LoVo (cell line): Measurements from ENCODE around the gene FXYD6.

Experiments used
- DNase-seq: peaks from one replicate; pipeline ENCODE4 v3.0.0-alpha.2; 2016; ENCODE audit warnings: low spot score

The FXYD6 gene

GRCh38 chr11:117884994-117885393, 8.5 kb upstream of the FXYD6 start:
- no peak for DNase-seq

DNA sequence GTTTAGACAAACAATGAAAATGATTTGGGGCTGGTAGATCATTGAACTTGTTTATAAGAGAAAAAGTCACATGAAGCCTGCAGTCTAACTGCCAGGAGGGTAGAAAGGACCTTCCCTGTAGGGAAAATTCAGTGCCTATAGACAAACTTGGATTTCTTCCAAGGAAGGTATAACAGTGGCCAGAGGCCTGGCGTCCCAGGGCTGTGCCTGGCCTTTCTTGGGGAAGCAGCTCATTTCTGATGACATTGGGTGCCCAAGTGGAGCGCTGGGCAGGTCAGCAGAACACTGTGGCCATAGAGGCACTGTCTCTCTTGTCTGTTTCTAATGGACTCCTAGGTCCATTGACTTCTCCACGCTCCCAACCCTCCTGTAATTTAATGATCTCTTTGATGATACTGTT, 6.6 kb upstream of the FXYD6 start:
- no peak for DNase-seq

GRCh38 chr11:117882311-117882905, 6.0 kb upstream of the FXYD6 start:
- DNase-seq = no peak

GRCh38 chr11:117881217-117881616, 4.8 kb upstream of the FXYD6 start:
- no peak for DNase-seq

DNA sequence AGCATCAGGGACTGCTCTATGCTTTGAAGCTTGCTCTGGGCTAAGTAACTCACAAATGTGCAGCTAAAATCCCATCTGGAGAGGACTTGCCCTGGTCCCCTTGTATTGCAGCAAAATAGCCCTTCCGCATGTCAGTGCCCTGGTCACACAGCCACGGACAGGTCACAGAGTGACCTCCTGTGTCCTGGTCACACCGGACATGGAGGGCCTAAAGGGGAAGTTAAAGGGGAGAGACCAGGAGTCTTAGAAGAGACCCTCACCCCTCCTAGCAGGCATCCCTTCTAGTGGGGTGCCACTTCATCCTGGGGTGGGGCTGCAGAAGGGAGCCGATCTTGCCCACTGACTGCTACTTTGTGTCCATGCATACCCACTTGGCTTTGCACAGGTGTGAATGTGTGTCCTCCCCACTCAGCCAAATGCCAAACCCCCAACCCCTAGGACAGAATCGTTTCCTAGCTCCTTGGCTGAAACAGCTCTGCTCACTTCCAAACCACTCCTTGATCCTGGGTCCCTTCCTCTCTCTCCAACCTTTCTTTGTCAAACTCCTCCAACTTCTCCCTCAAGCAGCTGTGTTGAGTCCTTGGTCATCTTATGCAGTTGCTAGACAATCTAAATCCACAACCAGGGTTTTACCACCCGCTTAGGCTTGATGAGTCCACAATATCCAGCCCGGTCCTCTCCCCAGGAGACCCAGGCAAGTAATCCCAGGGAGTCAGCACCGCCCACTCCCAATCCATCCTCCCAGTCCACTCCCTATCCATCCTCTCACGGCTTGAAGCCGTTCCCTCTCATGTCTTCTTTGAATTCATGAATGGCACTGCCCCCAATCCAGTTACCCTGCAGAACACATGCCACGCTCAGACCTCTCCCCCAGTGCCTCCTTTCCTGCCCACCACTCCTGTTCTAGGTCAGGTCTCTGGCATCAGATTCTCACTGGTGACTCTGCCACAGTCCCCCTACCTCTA, 3.3 kb upstream of the FXYD6 start:
- DNase-seq = no peak

- DNase-seq = no peak
Observed at GRCh38 chr11:117878939-117879475, 2.5 kb upstream of the FXYD6 start.

- DNase-seq = no peak
Observed at GRCh38 chr11:117878314-117878938, 2.0 kb upstream of the FXYD6 start.

GRCh38 chr11:117877120-117877784, 794 bp upstream of the FXYD6 start:
- no peak for DNase-seq

DNA sequence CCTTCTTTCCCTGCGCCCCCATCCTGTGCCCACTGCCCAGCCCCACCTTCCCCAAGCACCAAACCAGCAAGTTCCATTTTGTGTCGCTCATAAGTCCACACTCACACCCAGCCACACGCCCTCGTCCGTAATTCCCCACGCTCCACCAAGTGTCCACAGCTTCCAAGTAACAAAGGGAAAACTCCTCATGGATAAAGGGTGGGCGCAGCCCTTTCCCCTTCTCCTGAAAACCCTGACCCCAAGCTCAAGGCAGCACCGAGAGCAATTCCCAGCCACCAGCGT, 458 bp downstream of the FXYD6 start:
- DNase-seq = no peak

DNA sequence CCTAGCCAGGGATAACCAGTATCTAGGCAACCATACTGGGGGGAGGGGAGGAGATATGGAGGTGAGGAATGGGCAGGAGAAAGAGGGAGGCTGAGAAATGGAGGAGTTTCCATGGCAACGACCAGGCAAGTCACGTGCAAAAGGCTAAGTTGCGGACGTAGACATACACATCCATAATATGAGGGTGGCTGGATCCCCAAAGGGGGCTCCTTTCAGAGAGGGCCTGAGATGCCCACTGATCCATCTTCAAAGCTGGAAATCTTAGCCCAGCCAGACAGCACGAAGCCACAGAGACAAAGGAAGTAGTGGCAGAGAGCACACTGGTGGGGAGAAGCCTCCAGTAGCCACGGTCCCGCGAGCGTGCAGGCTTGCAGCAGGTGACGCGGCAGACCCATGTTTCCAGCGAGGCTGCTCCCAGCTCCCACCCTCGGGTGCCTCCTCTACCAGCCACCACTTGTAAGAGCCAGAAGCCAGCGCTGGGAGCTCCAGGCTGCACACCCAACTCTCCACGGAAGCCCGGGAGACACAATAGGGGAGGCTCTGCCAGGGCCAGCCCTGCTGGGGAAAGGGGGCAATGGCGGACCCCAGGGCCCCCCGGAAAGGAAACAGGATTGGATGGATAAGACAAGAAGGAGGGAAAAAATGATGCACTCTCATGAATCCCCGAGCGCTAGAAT, 938 bp downstream of the FXYD6 start:
- no peak for DNase-seq

- DNase-seq = no peak
Observed at GRCh38 chr11:117874910-117875381, 1.5 kb downstream of the FXYD6 start.

DNA sequence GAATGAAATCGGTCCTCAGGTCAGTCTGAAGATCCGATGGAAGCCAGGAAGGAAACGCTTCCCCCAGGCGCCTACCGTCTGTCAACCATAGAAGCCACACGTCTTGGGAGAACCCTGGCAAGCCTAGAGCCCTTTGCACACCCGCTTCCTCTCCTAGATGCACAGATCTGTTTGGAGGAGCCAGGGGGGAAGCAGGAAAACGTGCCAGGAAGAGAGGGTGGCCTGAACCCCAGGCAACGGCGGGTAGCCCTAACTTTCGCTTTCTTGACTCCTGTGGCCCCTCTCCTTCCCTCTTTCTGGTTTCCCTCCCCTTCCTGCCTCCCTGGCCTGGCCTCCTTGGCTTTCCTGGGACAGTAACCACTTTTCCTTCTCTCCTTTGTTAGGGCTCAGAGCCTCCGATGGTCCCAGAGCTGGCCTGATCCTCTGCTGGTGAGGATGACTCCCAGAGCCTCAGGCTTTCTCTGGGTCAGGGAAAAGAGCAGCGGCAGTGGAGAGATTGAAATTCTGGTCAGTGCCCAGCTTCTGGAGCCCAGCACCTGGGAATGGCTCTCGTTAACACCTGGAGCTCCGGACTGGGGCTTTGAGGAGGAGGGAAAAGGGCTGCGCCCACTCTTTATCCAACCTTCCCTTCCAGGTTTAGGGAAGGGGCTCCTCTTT, 2.1 kb downstream of the FXYD6 start:
- no peak for DNase-seq

GRCh38 chr11:117873828-117874125, 2.7 kb downstream of the FXYD6 start:
- DNase-seq = no peak

DNA sequence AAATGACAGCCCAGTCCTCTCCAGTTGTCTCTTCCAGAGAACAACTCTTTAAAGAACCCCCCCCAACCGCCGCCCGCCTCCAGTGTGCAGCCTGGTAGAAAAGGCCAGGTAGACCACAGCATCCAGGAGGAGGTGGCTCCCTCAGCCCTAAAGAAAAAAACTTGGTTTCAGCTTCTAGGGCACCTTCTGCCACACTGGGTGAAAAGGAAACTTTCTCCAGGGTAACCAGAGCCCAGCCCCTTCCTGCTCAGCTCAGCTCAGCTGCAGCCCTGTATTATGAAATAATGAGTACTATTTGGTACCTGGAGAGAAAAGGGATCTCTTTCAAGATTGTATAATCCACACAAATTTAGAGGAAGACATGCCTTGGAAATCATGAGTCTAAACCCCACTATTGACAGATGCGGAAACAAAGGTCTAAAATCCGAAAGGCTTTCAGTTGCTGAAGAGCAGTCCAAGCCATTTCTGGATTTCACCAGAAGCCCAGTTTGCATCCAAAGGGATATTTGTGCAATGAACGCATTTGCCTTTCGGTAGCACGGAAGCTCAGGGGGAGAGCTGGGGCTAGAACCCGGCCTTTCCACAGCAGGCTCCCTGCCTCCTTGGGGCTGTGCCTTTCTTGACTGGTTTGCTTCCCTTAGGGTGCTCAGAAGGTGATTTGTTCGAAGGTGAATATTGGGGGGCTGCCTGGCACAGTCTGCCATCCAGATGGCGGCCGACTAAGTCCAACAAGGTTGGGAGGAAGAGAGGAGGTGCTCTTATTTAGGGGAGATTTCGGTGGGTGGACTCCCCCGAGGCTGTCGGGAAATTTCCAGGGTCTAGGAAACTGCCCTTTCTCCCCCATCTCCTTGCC, 3.3 kb downstream of the FXYD6 start:
- no peak for DNase-seq

DNA sequence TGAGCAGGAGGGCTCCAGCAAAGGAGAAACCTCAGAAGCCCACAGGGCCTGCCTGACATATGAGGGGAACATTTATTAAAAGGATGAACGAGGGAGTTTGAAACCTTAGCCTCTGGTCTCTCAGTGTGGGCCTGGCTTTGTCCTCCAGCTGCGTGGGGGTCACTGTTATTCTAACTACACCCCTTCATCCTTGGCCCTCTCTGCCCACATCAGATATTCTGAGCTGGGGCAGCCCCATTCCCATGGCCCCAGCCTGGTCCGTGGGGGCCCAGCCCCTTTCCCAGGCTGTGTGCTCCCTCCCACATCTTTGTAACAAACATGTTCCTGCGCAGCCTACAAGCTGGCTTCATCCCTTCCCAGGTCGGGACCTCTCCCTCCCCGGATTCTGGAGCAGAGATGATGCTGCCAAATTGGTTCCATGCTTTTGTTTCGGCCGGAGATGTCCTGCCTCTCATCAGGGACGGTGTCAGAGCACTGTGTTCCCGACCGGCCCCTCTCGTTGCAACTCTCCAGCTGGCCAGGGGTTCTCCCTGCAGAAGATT, 4.0 kb downstream of the FXYD6 start:
- DNase-seq = no peak

DNA sequence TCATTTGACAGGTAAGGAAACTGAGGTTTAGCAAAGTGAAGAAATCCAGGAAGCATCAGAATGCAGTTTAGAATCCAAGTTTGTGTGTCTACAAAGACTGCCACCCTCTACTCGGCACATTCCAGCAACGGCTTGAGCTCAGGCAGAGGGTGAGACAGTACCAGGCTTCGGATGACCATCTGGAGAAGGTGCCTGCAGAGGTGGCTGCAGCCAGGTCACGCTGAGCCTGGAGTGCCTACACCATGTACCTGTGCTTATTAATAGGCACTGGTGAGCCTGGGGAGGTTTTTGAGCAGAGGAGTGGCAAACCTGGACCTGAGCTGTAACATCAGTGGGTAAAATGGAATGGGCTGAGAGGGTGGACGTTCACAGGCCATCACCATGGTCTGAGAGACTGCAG, 4.7 kb downstream of the FXYD6 start:
- no peak for DNase-seq

GRCh38 chr11:117871160-117871559, 5.3 kb downstream of the FXYD6 start:
- no peak for DNase-seq

DNA sequence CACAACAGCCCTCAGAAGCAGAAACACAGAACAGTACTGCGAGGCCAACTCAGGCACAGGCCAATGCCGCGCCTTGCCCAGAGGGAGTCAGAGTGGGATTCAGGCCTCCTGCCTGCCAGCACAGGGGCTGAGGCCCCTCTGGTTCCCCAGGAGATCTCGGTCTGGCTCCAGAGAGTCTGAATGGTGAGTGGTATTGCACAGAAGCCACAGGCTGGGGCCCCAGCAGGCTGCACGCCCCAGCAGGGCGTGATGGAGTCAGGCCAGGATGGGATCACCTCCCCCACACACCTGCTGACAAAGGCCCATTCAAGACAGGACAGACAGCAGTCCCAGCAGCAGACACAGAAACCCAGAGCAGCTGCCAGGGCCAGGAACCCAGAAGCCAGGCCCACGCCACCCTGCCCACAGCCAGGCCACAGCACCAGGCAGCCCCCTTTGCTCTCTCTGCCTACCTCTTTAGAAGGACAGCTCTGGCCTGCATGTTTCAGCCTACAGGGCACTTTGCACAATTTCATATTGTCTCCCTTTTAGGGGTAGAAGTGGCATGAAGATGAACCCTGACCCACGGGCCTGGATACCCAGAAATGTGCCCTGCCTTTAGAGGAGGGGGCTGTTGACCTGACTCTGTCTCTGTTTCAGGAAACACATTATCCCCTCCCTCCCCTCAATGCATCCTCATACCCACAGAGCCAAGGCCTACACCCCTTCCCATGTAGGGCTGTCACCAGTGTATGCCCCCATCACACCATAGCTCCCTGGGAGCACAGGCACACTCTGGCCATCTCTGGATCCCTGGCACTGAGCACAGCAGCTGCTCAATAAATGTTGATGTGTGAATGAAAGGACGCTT, 6.1 kb downstream of the FXYD6 start:
- DNase-seq = no peak

DNA sequence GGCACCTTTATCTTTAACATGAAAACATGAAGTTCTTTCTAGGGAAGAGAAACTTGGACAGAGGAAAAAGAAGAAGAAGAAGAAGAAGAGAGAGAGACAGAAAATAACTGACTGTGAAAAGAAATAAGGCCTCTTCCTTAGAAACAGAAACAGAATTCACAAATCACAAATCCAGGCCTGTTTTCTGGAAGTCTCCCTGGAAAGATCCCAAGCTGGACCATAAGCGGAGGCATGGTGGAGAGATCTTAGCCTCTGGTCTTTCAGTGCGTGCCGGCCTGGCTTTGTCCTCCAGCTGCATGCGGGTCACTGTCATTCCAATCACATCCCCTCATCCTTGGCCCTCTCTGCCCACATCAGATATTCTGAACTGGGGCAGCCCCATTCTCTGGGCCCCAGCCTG, 6.9 kb downstream of the FXYD6 start:
- DNase-seq = no peak
